Large intestine (tissue), 12 donors: ENCODE data around the gene ZNF654. TPM values are rescaled to one million over a fixed set of nuclear protein-coding genes. Genes with fewer than 3 reads are reported as not detected.
"Not testable (repeated sequence)": the region's sequence is repeated elsewhere in the genome, so short reads cannot be mapped to it uniquely, and the experiment has no call there.

Source experiments
- DNase-seq, 2 donors: peaks; one replicate each; pipeline versions ENCODE4 v3.0.0 to v3.0.0-alpha.2; 2013
- H3K27ac ChIP-seq: one replicate; pipeline ENCODE4 v1.5.1; 2013; ENCODE audit warnings: low read length
- H3K27me3 ChIP-seq: 2 replicates; pipeline ENCODE4 v1.6.1; 2013; ENCODE audit warnings: low read length; ENCODE audit not compliant: control insufficient read depth, insufficient read depth
- H3K36me3 ChIP-seq: 2 replicates; pipeline ENCODE4 v1.6.1; 2013; ENCODE audit warnings: low read length; ENCODE audit not compliant: control insufficient read depth, insufficient read depth
- H3K4me1 ChIP-seq: one replicate; pipeline ENCODE4 v1.6.1; 2013; ENCODE audit warnings: low read length; ENCODE audit not compliant: control insufficient read depth, insufficient read depth
- H3K4me3 ChIP-seq: one replicate; pipeline ENCODE4 v1.5.1; 2013; ENCODE audit warnings: low read length
- H3K9me3 ChIP-seq: one replicate; pipeline ENCODE4 v1.6.1; 2013; ENCODE audit warnings: mild to moderate bottlenecking, low read depth, low read length, moderate library complexity; ENCODE audit not compliant: control insufficient read depth
- WGBS: methylation state at CpG from one replicate; pipeline ENCODE4 v1.1.5; 2013; ENCODE audit warnings: low lambda C conversion rate; ENCODE audit not compliant: insufficient coverage; 5-methylcytosine and 5-hydroxymethylcytosine counted together
- long read RNA-seq, 11 donors: transcript quantifications; one replicate each; lab custom pipeline, GENCODE V29; 2026
- polyA plus RNA-seq: library from polyadenylated mRNA; unstranded; fragments of 120-200 nt; gene quantifications from one replicate; pipeline ENCODE4 v1.2.1, GENCODE V29; 2013

The ZNF654 gene
- polyA plus RNA-seq: 13.1 TPM
- long read RNA-seq, donor 1, partial matches to known transcripts: 0 of 1 reads
- long read RNA-seq, donor 1, other reads (novel, unspliced or antisense): 0 of 1 reads
- long read RNA-seq, donor 2, partial matches to known transcripts: 0 of 1 reads
- long read RNA-seq, donor 2, other reads (novel, unspliced or antisense): 0 of 1 reads
- long read RNA-seq, donor 3: 0 reads
- long read RNA-seq, donor 4: 0 reads
- long read RNA-seq, donor 5: 0 reads
- long read RNA-seq, donor 6, full-length matches to known transcripts: 3 of 3 reads
- long read RNA-seq, donor 6, partial matches to known transcripts: 0 of 3 reads
- long read RNA-seq, donor 6, other reads (novel, unspliced or antisense): 0 of 3 reads
- long read RNA-seq, donor 7, partial matches to known transcripts: 0 of 1 reads
- long read RNA-seq, donor 7, other reads (novel, unspliced or antisense): 0 of 1 reads
- long read RNA-seq, donor 8, full-length matches to known transcripts: 2 of 2 reads
- long read RNA-seq, donor 8, partial matches to known transcripts: 0 of 2 reads
- long read RNA-seq, donor 8, other reads (novel, unspliced or antisense): 0 of 2 reads
- long read RNA-seq, donor 9, full-length matches to known transcripts: 1 of 1 reads
- long read RNA-seq, donor 9, partial matches to known transcripts: 0 of 1 reads
- long read RNA-seq, donor 9, other reads (novel, unspliced or antisense): 0 of 1 reads
- long read RNA-seq, donor 10, full-length matches to known transcripts: 2 of 2 reads
- long read RNA-seq, donor 10, partial matches to known transcripts: 0 of 2 reads
- long read RNA-seq, donor 10, other reads (novel, unspliced or antisense): 0 of 2 reads
- long read RNA-seq, donor 11, partial matches to known transcripts: 0 of 1 reads
- long read RNA-seq, donor 11, other reads (novel, unspliced or antisense): 0 of 1 reads

GRCh38 chr3:88058581-88059379 is at the start of gene ZNF654, which contains the start of gene CGGBP1:
ZNF654 (plus strand) TSS chr3:88059255; CDS start chr3:88059320, 65 bp downstream.
CGGBP1 (minus strand) TSS chr3:88059005; CDS start chr3:88055976, 3,029 bp downstream.
- Histone ChIP-seq H3K27ac (peak within 1 kb of the TSS; percentile 99), H3K36me3 (peaks cover 13% of the 10 kb centered on the region), H3K4me3 (peak within 1 kb of the TSS; percentile 94), H3K4me1 (peaks cover 5% of the 10 kb centered on the region), H3K9me3 (peaks cover 2% of the 10 kb centered on the region), H3K27me3 (no peaks in the 10 kb centered on the region)
- peak; percentile 99 to 100 for DNase-seq
- 0% methylated on average over 1 of the region's 76 CpGs for WGBS

- no peaks in the 10 kb centered on the region for H3K36me3 ChIP-seq
- H3K4me3 ChIP-seq: no peak overlapping the region
- no peaks in the 10 kb centered on the region for H3K27me3 ChIP-seq
- no peaks in the 10 kb centered on the region for H3K4me1 ChIP-seq
- DNase-seq: no peak
- H3K27ac ChIP-seq: no peak overlapping the region
- WGBS: 100% methylated on average over 1 of the region's 5 CpGs
- no peaks in the 10 kb centered on the region for H3K9me3 ChIP-seq
Measured at GRCh38 chr3:88010810-88011209, 48.2 kb upstream of the ZNF654 start.

DNA sequence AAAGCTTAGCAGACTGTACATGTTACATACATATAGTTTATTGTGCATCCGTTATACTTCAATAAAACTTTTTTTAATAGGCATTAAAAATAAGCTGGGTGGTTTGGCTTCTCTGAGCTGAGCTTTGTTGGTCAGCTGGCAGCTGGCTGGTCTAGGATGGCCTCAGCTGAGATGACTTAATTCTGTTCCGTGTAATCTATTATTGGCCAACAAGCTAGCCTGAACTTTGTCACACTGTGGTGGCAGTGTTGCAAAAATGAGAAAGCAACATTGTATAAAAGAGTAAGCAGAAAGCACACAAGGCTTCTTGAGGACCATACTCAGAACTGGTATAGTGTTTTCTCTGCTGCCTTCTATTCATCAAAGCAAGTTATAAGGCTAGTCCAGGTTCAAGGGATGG is 45.5 kb upstream of the ZNF654 start:
- Histone ChIP-seq H3K36me3 (no peaks in the 10 kb centered on the region), H3K9me3 (no peaks in the 10 kb centered on the region), H3K27ac (no peak overlapping the region), H3K27me3 (no peaks in the 10 kb centered on the region), H3K4me3 (no peak overlapping the region), H3K4me1 (no peaks in the 10 kb centered on the region)
- WGBS: no CpG with 5 or more reads among the region's 2 CpGs
- no peak for DNase-seq

GRCh38 chr3:88015656-88016055 is 43.4 kb upstream of the ZNF654 start:
- not testable (repeated sequence) for H3K27ac ChIP-seq, H3K9me3 ChIP-seq, DNase-seq, H3K36me3 ChIP-seq, H3K27me3 ChIP-seq, H3K4me1 ChIP-seq, H3K4me3 ChIP-seq
- WGBS: no CpG with 5 or more reads among the region's 35 CpGs

DNA sequence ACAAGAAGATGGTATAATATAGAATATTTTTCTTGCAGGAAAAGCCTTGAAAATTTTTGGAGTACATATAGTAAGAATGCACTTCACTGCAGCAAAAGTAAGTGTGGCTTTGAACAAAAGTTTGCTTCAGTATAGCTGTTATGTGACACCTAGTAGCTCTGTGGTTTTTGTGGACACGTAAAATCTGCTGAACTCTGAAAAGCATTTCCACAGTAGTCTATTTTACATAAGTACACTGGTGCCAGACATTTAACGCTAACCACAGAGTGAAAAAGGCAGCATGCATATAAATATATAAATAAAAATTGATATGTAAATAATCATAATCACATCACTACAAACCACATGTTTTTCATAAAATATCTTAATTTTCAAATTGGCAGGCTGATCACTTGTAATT is 40.0 kb upstream of the ZNF654 start:
- no peak for DNase-seq
- no peak overlapping the region for H3K27ac ChIP-seq
- 100% methylated on average over 1 of the region's 2 CpGs for WGBS

DNA sequence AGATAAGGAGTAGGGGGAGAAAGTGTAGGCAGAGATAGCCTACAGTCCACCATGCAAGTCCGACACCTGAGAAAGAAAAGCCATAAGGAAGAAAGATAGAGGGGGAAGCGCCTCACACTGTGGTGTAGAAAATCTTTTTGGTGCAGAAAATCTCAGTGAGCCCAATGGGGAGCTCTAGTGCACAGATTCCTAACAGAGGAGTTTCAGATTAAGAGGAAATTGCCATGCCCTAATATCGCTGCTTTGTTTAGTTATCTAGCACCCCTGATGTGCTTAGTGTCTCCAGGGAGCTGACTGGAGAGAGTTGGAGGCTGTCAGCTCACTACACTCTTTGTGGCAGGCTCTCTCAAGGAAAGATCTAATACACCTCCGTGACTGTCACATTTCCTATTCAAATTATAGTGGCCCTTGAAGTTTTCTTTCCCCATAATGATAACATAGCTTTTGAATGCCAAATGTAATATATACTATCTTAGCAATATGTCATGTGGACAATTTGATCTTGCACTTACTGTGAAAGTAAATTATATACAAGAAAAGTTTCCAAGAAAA is 34.0 kb upstream of the ZNF654 start:
- DNase-seq: no peak
- no peak overlapping the region for H3K27ac ChIP-seq
- no peak overlapping the region for H3K4me3 ChIP-seq
- H3K27me3 ChIP-seq: no peaks in the 10 kb centered on the region
- 100% methylated on average over 1 of the region's 4 CpGs for WGBS
- no peaks in the 10 kb centered on the region for H3K36me3 ChIP-seq
- H3K9me3 ChIP-seq: peaks cover 4% of the 10 kb centered on the region
- H3K4me1 ChIP-seq: no peaks in the 10 kb centered on the region

More for the DNA sequence above, 40.0 kb upstream of the ZNF654 start:
- Histone ChIP-seq H3K4me1 (no peaks in the 10 kb centered on the region), H3K9me3 (no peaks in the 10 kb centered on the region), H3K36me3 (no peaks in the 10 kb centered on the region), H3K4me3 (no peak overlapping the region), H3K27me3 (no peaks in the 10 kb centered on the region)

GRCh38 chr3:88028876-88029275 is 30.2 kb upstream of the ZNF654 start:
- no peaks in the 10 kb centered on the region for H3K36me3 ChIP-seq
- H3K4me1 ChIP-seq: no peaks in the 10 kb centered on the region
- DNase-seq: no peak
- no peak overlapping the region for H3K27ac ChIP-seq
- no peak overlapping the region for H3K4me3 ChIP-seq
- WGBS: 100% methylated on average over 1 of the region's 2 CpGs
- no peaks in the 10 kb centered on the region for H3K27me3 ChIP-seq
- peaks cover 4% of the 10 kb centered on the region for H3K9me3 ChIP-seq

DNA sequence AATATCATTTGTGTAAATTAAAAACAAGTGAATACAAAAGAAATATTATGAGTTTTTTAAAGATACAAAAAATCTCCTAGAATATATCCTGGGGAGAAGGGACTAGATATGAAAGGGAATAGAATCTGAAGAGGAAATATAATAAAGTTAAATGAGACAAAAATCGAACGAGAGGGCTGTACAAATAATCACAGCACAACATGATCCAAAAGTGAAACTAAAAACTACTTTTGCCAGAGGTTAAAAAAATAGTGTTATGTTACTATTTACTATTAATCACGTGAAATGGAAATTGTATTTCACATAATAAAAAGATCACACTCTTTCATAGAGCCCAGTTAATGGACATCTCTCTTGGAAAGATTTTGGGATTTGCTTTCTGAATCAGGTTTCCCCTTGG is 28.8 kb upstream of the ZNF654 start:
- H3K27ac ChIP-seq: no peak overlapping the region

DNA sequence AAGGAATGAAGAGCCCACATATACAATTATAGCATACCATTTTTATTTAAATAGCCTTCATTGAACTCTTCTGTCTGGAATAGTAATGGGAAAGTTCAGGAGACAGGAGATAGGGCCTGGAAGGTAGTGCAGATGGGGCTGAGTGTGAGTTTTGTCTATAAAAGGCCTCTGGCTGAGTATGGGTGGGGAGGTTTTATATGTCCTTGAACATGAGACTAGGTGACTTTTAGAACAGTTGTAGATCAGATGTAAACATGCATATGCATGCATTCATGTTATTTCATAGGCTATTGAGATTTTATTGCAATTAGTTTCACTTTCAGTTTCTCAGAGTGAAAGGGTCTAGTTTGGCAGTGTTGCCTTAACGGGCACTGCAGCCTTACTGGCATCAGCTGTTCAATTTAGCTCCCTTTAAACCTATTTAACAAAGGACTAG is 27.4 kb upstream of the ZNF654 start:
- no CpG with 5 or more reads among the region's 1 CpG for WGBS
- Histone ChIP-seq H3K27me3 (no peaks in the 10 kb centered on the region), H3K9me3 (peaks cover 4% of the 10 kb centered on the region), H3K27ac (no peak overlapping the region), H3K36me3 (no peaks in the 10 kb centered on the region), H3K4me1 (no peaks in the 10 kb centered on the region), H3K4me3 (peak overlapping the region; percentile 5)
- DNase-seq: peak in 1 of 2 donors; percentile 56

More for the DNA sequence above, 28.8 kb upstream of the ZNF654 start:
- Histone ChIP-seq H3K36me3 (no peaks in the 10 kb centered on the region), H3K4me3 (no peak overlapping the region), H3K27me3 (no peaks in the 10 kb centered on the region), H3K9me3 (peaks cover 4% of the 10 kb centered on the region), H3K4me1 (no peaks in the 10 kb centered on the region)
- DNase-seq: no peak
- WGBS: 93% methylated on average over 2 of the region's 3 CpGs
